Measurements from ENCODE around the gene DAPK1.

Gene DAPK1

DNA sequence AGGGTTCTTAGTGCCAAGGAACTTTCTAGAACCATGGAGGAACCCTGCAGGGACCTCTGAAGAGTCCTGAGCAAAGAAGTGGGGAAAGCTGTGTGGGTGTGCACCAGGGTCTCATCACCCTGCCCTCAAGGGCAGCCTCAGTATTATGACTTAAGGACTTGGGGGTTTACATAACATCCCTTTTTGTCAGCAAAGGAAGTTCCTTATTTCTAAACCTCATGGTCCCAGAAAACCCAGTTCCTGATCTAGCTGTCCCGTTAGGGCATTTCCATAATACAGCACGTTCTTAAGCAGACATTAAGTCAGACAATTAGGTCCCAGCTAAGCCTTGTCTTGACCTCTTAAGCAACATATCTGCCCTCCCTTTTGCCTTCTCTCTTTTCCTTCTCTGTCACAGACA, 57.3 kb downstream of the DAPK1 start (continued):
- TF ChIP-seq, protein P1, sequence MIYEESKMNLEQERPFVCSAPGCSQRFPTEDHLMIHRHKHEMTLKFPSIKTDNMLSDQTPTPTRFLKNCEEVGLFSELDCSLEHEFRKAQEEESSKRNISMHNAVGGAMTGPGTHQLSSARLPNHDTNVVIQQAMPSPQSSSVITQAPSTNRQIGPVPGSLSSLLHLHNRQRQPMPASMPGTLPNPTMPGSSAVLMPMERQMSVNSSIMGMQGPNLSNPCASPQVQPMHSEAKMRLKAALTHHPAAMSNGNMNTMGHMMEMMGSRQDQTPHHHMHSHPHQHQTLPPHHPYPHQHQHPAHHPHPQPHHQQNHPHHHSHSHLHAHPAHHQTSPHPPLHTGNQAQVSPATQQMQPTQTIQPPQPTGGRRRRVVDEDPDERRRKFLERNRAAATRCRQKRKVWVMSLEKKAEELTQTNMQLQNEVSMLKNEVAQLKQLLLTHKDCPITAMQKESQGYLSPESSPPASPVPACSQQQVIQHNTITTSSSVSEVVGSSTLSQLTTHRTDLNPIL (CRISPR knock-in tag; IDR thresholded peaks at IDR 0.05; ENCODE audit: low read depth), result no peak
- TF ChIP-seq ZFP30 (CRISPR knock-in tag; IDR thresholded peaks at IDR 0.05) (no peak), ZNF70 (CRISPR knock-in tag; IDR thresholded peaks at IDR 0.05) (no peak)

GRCh38 chr9:87556039-87556438, 58.4 kb downstream of the DAPK1 start:
- no peak for ATAC-seq
- TF ChIP-seq CSDC2 (CRISPR knock-in tag; IDR thresholded peaks at IDR 0.05) (no peak), ARNTL (CRISPR knock-in tag; IDR thresholded peaks at IDR 0.05; ENCODE audit: borderline replicate concordance, low read depth) (no peak), POU6F1 (CRISPR knock-in tag; IDR thresholded peaks at IDR 0.05; ENCODE audit: borderline replicate concordance, low read depth) (no peak), GLIS3 (CRISPR knock-in tag; IDR thresholded peaks at IDR 0.05) (no peak), TOX (CRISPR knock-in tag; IDR thresholded peaks at IDR 0.05; ENCODE audit: borderline replicate concordance) (no peak), ZC3H10 (CRISPR knock-in tag; IDR thresholded peaks at IDR 0.05) (no peak), ZFP30 (CRISPR knock-in tag; IDR thresholded peaks at IDR 0.05) (no peak), BACH2 (CRISPR knock-in tag; IDR thresholded peaks at IDR 0.05; ENCODE audit: borderline replicate concordance) (no peak)
- TF ChIP-seq, protein P2, sequence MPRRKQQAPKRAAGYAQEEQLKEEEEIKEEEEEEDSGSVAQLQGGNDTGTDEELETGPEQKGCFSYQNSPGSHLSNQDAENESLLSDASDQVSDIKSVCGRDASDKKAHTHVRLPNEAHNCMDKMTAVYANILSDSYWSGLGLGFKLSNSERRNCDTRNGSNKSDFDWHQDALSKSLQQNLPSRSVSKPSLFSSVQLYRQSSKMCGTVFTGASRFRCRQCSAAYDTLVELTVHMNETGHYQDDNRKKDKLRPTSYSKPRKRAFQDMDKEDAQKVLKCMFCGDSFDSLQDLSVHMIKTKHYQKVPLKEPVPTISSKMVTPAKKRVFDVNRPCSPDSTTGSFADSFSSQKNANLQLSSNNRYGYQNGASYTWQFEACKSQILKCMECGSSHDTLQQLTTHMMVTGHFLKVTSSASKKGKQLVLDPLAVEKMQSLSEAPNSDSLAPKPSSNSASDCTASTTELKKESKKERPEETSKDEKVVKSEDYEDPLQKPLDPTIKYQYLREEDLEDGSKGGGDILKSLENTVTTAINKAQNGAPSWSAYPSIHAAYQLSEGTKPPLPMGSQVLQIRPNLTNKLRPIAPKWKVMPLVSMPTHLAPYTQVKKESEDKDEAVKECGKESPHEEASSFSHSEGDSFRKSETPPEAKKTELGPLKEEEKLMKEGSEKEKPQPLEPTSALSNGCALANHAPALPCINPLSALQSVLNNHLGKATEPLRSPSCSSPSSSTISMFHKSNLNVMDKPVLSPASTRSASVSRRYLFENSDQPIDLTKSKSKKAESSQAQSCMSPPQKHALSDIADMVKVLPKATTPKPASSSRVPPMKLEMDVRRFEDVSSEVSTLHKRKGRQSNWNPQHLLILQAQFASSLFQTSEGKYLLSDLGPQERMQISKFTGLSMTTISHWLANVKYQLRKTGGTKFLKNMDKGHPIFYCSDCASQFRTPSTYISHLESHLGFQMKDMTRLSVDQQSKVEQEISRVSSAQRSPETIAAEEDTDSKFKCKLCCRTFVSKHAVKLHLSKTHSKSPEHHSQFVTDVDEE (CRISPR knock-in tag; IDR thresholded peaks at IDR 0.05), result no peak
- TF ChIP-seq, protein P3, sequence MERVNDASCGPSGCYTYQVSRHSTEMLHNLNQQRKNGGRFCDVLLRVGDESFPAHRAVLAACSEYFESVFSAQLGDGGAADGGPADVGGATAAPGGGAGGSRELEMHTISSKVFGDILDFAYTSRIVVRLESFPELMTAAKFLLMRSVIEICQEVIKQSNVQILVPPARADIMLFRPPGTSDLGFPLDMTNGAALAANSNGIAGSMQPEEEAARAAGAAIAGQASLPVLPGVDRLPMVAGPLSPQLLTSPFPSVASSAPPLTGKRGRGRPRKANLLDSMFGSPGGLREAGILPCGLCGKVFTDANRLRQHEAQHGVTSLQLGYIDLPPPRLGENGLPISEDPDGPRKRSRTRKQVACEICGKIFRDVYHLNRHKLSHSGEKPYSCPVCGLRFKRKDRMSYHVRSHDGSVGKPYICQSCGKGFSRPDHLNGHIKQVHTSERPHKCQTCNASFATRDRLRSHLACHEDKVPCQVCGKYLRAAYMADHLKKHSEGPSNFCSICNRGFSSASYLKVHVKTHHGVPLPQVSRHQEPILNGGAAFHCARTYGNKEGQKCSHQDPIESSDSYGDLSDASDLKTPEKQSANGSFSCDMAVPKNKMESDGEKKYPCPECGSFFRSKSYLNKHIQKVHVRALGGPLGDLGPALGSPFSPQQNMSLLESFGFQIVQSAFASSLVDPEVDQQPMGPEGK (CRISPR knock-in tag; IDR thresholded peaks at IDR 0.05; ENCODE audit: borderline replicate concordance), result no peak

GRCh38 chr9:87556821-87557220, 59.2 kb downstream of the DAPK1 start:
- TF ChIP-seq CSDC2 (CRISPR knock-in tag; IDR thresholded peaks at IDR 0.05) (no peak), ZNF8 (CRISPR knock-in tag; IDR thresholded peaks at IDR 0.05) (no peak), POU6F1 (CRISPR knock-in tag; IDR thresholded peaks at IDR 0.05; ENCODE audit: borderline replicate concordance, low read depth) (no peak), ARNTL (CRISPR knock-in tag; IDR thresholded peaks at IDR 0.05; ENCODE audit: borderline replicate concordance, low read depth) (no peak), TOX (CRISPR knock-in tag; IDR thresholded peaks at IDR 0.05; ENCODE audit: borderline replicate concordance) (no peak), ZNF70 (CRISPR knock-in tag; IDR thresholded peaks at IDR 0.05) (no peak), ZC3H10 (CRISPR knock-in tag; IDR thresholded peaks at IDR 0.05) (no peak), ISL1 (CRISPR knock-in tag; IDR thresholded peaks at IDR 0.05) (no peak), TCF4 (CRISPR knock-in tag; IDR thresholded peaks at IDR 0.05; ENCODE audit: borderline replicate concordance) (no peak), SNAI2 (CRISPR knock-in tag; IDR thresholded peaks at IDR 0.05) (no peak), ZNF565 (CRISPR knock-in tag; conservative IDR thresholded peaks at IDR 0.05; ENCODE audit: low read depth) (no peak), OSR1 (CRISPR knock-in tag; IDR thresholded peaks at IDR 0.05) (no peak), CSRNP3 (CRISPR knock-in tag; IDR thresholded peaks at IDR 0.05) (no peak), ZFP3 (CRISPR knock-in tag; IDR thresholded peaks at IDR 0.05) (no peak), PPARA (CRISPR knock-in tag; IDR thresholded peaks at IDR 0.05; ENCODE audit: borderline replicate concordance) (no peak), ZFP30 (CRISPR knock-in tag; IDR thresholded peaks at IDR 0.05) (no peak)
- TF ChIP-seq, protein P2 (CRISPR knock-in tag; IDR thresholded peaks at IDR 0.05), result no peak
- TF ChIP-seq, protein P1 (CRISPR knock-in tag; IDR thresholded peaks at IDR 0.05; ENCODE audit: low read depth), result no peak

More at GRCh38 chr9:87556821-87557220, 59.2 kb downstream of the DAPK1 start:
- no peak for ATAC-seq

Measured in SK-N-SH treated with all-trans-retinoic acid at 6 μM for 48 hours (cell line).